DND-41 (cell line): ENCODE results near the gene BFSP2.

Experiments used
- ATAC-seq: fragments of 200-7000 bp; cut with Tn5 transposase; 3 replicates; pipeline ENCODE4 v1.9.1; 2021; ENCODE audit warnings: low read depth; ENCODE audit not compliant: insufficient read depth
- DNase-seq: peaks from one replicate; pipeline ENCODE4 v3.0.0-alpha.2; 2020
- H2AFZ ChIP-seq: 2 replicates; pipeline ENCODE4 v1.6.0; 2012; ENCODE audit warnings: low read depth, low read length
- H3K27ac ChIP-seq: 2 replicates; pipeline ENCODE4 v1.5.1; 2012; ENCODE audit warnings: low read length, inconsistent platforms
- H3K27me3 ChIP-seq: fragments of 200-600 bp; sonication (generic); 2 replicates; pipeline ENCODE4 v1.6.0; 2012; ENCODE audit warnings: low read length, mild to moderate bottlenecking, inconsistent platforms; ENCODE audit not compliant: insufficient read depth, poor library complexity
- H3K36me3 ChIP-seq: 2 replicates; pipeline ENCODE4 v1.5.1; 2012; ENCODE audit warnings: low read length, inconsistent platforms; ENCODE audit not compliant: insufficient read depth
- H3K4me1 ChIP-seq: 2 replicates; pipeline ENCODE4 v1.5.1; 2012; ENCODE audit warnings: mild to moderate bottlenecking, low read length; ENCODE audit not compliant: insufficient read depth
- H3K4me2 ChIP-seq: 2 replicates; pipeline ENCODE4 v1.6.0; 2012; ENCODE audit warnings: mild to moderate bottlenecking, moderate library complexity, low read length, inconsistent platforms; ENCODE audit not compliant: insufficient read depth
- H3K4me3 ChIP-seq, 2 experiments: fragments of 200-600 bp in 1 of 2; shearing (Covaris generic) in 1 of 2; 2 replicates each; pipeline ENCODE4 v1.5.1; 2012 to 2016; ENCODE audit warnings: inconsistent platforms in 2 of 2, low read length in 2 of 2, mild to moderate bottlenecking in 2 of 2, low read depth in 1 of 2, moderate library complexity in 1 of 2
- H3K79me2 ChIP-seq: 2 replicates; pipeline ENCODE4 v1.6.0; 2012; ENCODE audit warnings: low read length, inconsistent platforms; ENCODE audit not compliant: insufficient read depth
- H3K9ac ChIP-seq: 2 replicates; pipeline ENCODE4 v1.6.0; 2012; ENCODE audit warnings: low read depth, mild to moderate bottlenecking, inconsistent platforms, low read length, moderate library complexity
- H3K9me3 ChIP-seq: 2 replicates; pipeline ENCODE4 v1.5.1; 2012; ENCODE audit warnings: low read length, moderate library complexity, mild to moderate bottlenecking, inconsistent platforms; ENCODE audit not compliant: insufficient read depth, severe bottlenecking
- H4K20me1 ChIP-seq: 2 replicates; pipeline ENCODE4 v1.6.0; 2012; ENCODE audit warnings: low read length; ENCODE audit not compliant: insufficient read depth
- EZH2 ChIP-seq: IDR thresholded peaks from 3 replicates; pipeline ENCODE4 v1.6.1; 2012; ENCODE audit warnings: borderline replicate concordance, low read depth, mild to moderate bottlenecking, moderate library complexity, low read length, inconsistent platforms; ENCODE audit not compliant: severe bottlenecking
- TF ChIP-seq, protein P1 (sequence below): IDR thresholded peaks from 2 replicates; pipeline ENCODE4 v1.5.1; 2012; ENCODE audit warnings: borderline replicate concordance, low read length, moderate library complexity, mild to moderate bottlenecking; ENCODE audit not compliant: poor library complexity, severe bottlenecking; ENCODE audit errors: extremely low read depth

Gene BFSP2

DNA sequence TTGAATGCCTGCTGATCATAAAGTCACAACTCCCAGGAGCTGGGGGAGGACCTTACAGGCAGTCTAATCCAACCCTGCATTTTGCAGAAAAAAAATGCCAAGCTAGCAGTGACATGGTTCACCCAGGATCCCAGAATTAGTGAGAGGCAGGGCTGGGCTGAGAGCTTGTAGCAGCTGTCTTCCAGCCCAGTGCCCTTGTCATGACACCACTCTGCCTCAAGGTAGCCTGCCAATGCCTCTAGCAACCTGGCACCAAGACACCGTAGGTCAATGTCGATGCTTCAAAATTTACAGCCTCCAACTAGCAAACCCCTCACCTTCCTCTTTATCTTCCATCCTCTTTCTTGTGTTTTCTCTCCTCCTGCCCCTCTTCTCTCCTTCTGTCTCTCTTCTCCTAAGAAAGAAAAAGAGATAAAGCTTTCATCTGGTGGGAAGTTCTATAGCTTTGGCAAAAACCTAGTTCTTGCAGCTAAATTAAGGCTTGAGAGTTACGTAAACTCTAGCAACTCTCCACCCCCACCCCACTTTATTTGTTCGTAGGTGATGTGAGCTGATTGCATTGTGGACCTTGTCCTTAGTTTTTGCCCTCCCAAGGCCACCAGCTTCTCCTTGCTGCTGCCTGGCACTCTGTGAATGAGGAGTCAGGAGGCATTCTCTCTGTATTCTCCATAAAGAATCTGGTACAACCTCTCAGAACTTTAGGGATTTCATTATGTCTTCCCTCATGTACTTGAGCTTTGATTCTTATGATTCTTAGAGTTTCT is 18.3 kb upstream of the BFSP2 start:
- DNase-seq, result no peak
- Histone ChIP-seq H3K4me3 (no peak overlapping the region), H3K9ac (no peak overlapping the region), H3K4me1 (no peaks in the 10 kb centered on the region), H2AFZ (no peak overlapping the region), H3K27me3 (peaks cover 3% of the 10 kb centered on the region), H3K79me2 (no peaks in the 10 kb centered on the region), H3K27ac (no peak overlapping the region), H3K9me3 (no peaks in the 10 kb centered on the region), H3K4me2 (no peak overlapping the region), H4K20me1 (no peaks in the 10 kb centered on the region), H3K36me3 (no peaks in the 10 kb centered on the region)
- TF ChIP-seq, protein P1, sequence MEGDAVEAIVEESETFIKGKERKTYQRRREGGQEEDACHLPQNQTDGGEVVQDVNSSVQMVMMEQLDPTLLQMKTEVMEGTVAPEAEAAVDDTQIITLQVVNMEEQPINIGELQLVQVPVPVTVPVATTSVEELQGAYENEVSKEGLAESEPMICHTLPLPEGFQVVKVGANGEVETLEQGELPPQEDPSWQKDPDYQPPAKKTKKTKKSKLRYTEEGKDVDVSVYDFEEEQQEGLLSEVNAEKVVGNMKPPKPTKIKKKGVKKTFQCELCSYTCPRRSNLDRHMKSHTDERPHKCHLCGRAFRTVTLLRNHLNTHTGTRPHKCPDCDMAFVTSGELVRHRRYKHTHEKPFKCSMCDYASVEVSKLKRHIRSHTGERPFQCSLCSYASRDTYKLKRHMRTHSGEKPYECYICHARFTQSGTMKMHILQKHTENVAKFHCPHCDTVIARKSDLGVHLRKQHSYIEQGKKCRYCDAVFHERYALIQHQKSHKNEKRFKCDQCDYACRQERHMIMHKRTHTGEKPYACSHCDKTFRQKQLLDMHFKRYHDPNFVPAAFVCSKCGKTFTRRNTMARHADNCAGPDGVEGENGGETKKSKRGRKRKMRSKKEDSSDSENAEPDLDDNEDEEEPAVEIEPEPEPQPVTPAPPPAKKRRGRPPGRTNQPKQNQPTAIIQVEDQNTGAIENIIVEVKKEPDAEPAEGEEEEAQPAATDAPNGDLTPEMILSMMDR, result no peak
- TF ChIP-seq EZH2, result no peak
- ATAC-seq, result no peak

- H3K27ac ChIP-seq, result no peak overlapping the region
- H2AFZ ChIP-seq, result no peak overlapping the region
- no peaks in the 10 kb centered on the region for H3K36me3 ChIP-seq
- H3K4me1 ChIP-seq, result no peaks in the 10 kb centered on the region
- ATAC-seq, result no peak
- H3K9ac ChIP-seq, result no peak overlapping the region
- DNase-seq, result no peak
- no peaks in the 10 kb centered on the region for H4K20me1 ChIP-seq
- no peak overlapping the region for H3K4me2 ChIP-seq
- H3K4me3 ChIP-seq, result no peak overlapping the region
- H3K9me3 ChIP-seq, result no peaks in the 10 kb centered on the region
- no peaks in the 10 kb centered on the region for H3K79me2 ChIP-seq
- TF ChIP-seq, protein P1, result no peak
- TF ChIP-seq EZH2, result no peak
- peaks cover 9% of the 10 kb centered on the region for H3K27me3 ChIP-seq
Observed at GRCh38 chr3:133383175-133383574, 16.7 kb upstream of the BFSP2 start.

DNA sequence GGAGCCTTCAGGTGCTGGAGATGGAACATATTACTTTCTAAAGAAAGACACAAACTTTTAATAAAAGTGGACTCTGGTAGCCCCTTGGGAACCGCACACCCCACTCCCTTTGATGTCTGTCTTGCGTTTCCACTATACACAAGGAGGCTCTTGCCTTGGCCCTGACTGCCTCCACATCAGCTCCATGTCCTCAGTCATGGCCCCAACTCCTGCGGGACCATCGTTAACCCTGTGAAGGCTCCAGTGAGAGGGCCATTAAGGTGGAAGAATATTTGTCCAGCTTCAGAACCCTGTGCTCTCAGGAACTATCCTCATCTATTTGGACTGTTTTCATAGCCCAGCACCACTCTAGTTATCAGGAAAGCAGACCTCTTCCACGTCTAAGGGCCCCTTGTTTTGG is 16.1 kb upstream of the BFSP2 start:
- Histone ChIP-seq H3K27me3 (peaks cover 10% of the 10 kb centered on the region), H3K9me3 (no peaks in the 10 kb centered on the region), H3K4me1 (no peaks in the 10 kb centered on the region), H3K4me2 (no peak overlapping the region), H3K4me3 (no peak overlapping the region), H3K79me2 (no peaks in the 10 kb centered on the region), H4K20me1 (no peaks in the 10 kb centered on the region), H3K9ac (no peak overlapping the region), H3K27ac (no peak overlapping the region), H2AFZ (no peak overlapping the region), H3K36me3 (no peaks in the 10 kb centered on the region)
- no peak for TF ChIP-seq EZH2
- TF ChIP-seq, protein P1, result no peak
- ATAC-seq (no peak), DNase-seq (no peak)
